AML-193 (cell line): ENCODE data around the gene SNAP91.
A peak's percentile ranks its signal among the peaks of the same experiment; 100 is the strongest.

Experiments used
- DNase-seq, 2 experiments: peaks; one replicate each; lab custom pipeline; 2025; lab: John Stamatoyannopoulos, UW

SNAP91 gene

GRCh38 chr6:83546636-83547035 lies 162.3 kb downstream of the SNAP91 start:
- DNase-seq, result no peak

- no peak for DNase-seq
These were observed 169.2 kb downstream of the SNAP91 start for GRCh38 chr6:83539678-83540077.

- no peak for DNase-seq
These were observed 172.0 kb downstream of the SNAP91 start for GRCh38 chr6:83536647-83537589.

- peak; percentile 60 to 65 for DNase-seq
These were observed 172.8 kb downstream of the SNAP91 start for GRCh38 chr6:83536034-83536646.

- DNase-seq, result no peak
These were observed 190.0 kb downstream of the SNAP91 start for GRCh38 chr6:83518816-83519480.

GRCh38 chr6:83517500-83517899 lies 191.4 kb downstream of the SNAP91 start:
- no peak for DNase-seq

DNA sequence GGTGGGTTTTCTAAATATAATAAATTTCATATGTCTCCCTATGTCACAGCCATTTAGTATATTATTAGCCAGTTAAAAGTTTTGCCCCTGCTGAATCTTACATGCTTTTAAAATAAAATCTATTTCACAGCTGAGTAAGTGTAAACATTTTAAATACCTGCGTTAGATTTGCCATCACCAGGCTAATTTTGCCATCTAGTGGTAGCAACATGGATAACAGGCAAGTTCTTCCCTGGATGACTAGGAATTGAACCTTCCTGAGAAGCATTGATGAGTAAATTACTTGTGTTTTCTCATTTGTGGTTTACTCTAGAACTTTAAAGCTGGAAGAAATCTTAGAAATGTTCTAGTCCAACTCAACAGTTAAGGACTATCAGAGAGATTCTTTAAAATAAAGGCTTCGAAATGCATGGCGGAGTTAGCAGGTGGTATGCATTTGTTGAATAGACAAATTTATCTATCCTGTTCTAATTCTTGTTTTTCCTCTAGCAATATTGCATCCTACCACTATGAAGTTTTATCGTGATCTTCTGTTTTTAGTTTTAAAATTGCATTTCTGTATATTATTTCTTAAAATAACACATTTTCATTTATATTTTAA lies 193.9 kb downstream of the SNAP91 start:
- DNase-seq, result peak; percentile 58 to 73

DNA sequence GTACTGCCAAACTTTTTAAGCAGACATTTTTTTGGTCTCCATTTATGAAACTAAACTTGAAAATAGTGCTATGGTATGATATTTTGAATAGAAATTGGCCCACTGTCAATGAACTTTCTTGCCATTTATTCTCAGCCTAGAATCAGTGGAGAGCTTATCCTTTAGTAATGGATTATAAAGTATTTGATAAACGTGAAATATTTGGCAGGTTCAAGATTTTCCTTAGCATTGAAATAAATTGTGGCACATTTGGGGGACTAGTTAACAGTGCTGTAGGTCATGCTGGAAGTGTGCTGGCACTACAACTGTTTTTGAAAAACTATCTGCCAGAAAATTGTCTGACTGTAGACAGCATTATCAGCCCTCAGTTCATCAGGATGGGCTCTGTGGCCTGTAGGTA lies 194.4 kb downstream of the SNAP91 start:
- no peak for DNase-seq

DNA sequence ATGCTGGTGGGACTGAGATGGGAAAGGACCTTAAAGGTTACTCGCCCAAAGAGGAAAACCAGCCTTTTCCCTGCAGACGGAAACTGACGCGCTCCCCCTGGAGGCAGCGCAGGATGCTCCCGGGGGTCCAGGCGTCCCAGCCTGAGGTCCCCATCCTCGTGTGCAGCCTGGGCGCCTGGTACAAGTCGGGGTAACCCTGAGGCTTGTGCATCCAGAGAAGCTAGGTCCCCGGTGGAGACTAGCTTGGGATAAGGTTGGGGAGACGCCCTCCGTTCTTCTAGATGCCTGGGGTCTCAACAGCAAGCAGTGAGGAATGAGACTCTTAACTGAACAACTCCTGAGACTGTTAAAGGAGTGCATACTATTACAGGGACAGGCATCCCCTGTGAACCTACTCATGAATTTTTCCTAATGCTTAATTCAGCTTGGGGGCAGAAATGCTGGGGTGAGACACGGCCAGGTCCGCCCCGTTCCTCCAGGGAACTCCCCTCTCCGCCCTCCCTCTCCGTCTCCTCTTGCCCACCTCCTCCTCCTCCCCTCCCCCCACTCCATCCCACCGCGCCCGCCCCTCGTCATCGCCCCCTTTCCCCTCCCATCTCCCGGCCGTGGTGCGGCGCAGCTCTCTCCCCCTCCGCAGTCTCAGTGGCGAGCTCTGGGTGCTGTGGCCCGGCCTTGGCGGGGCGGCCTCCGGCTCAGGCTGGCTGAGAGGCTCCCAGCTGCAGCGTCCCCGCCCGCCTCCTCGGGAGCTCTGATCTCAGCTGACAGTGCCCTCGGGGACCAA lies 196.8 kb downstream of the SNAP91 start, which contains the start of gene PRSS35:
PRSS35 (plus strand) TSS at position 634 of the 781 bp plus-strand sequence. CDS start 10,908 bp downstream, outside the sequence.
- DNase-seq, result no peak

DNA sequence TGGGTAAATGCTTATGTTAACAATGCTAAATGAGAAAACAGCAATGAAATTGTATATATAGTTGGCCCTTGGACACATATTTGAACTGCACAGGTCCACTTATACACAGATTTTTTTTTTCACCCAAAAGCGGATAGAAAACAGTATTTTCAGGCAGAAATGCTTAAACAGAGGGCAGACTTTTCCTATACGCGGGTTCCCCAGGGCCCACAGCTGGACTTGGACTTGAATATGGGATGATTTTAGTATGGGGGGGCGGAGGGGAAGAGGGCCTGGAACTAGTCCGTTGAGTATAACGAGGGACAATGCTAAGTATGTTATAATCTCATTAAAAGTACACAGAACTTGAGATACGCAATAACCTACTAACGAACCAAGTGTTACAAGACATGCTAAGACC lies 197.6 kb downstream of the SNAP91 start:
- no peak for DNase-seq

DNA sequence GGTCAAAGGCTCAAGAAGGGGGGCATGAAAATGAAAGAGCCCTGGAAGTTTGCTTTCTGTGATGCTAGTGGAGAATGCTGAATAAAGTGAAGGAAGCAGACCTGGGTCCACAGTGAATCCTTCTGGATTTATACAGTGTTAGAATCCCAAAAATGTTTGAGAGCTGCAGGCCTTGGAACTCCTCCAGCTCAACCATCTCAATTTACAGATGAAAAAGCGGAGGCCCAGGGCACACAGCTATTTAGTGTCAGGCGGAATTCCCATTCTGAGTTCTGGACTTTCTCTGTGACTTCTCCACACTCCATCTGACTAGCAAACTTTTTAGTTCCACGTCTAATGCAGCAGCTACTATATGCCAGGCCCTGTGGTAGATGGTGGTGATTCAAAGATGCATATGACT lies 198.1 kb downstream of the SNAP91 start:
- no peak for DNase-seq

- no peak for DNase-seq
These were observed 199.5 kb downstream of the SNAP91 start for GRCh38 chr6:83509441-83509840.

DNA sequence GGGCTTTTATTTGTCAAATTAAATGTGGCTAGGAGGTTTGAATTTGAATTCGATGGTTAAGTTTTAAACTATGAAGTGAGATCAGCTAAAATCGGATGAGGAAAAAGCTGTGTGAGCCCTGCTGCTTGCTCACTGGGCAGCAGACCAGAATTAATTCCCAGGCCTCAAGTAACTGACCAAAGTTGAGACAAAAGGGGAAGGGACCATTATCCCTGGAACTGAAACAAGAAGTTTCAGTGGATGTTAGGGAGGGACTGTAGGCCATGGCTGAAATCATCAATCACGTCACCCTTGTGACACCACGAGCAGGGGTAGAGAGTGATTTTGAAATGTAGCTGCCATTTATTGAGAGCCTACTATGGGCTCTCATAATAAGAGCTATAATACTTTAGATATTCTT lies 203.5 kb downstream of the SNAP91 start:
- no peak for DNase-seq
